Stomach (tissue), 9 donors: ENCODE measurements around the gene ZFP36L2. TPM values are rescaled to one million over a fixed set of nuclear protein-coding genes. Genes with fewer than 3 reads are reported as not detected.
A peak's percentile ranks its signal among the peaks of the same experiment; 100 is the strongest.

Source experiments
- DNase-seq, 2 donors: peaks; one replicate each; pipeline versions ENCODE4 v3.0.0 to v3.0.0-alpha.2; 2013 to 2019
- H3K27ac ChIP-seq, 5 donors: fragments of 200-600 bp in 4 of 5; sonication (generic) in 4 of 5; one replicate each; pipeline ENCODE4 v1.5.1; 2013 to 2019; ENCODE audit warnings: mild to moderate bottlenecking in 1 of 5, moderate library complexity in 1 of 5
- H3K27me3 ChIP-seq, 3 donors: fragments of 200-600 bp; sonication (generic); one replicate each; pipeline ENCODE4 v1.5.1; 2017 to 2019; ENCODE audit warnings: mixed run types in 1 of 3
- H3K36me3 ChIP-seq, 4 donors: fragments of 200-600 bp; sonication (generic); 1 replicate in 3 of 4; 2 replicates in 1 of 4; pipeline ENCODE4 v1.5.1; 2016 to 2019
- H3K4me1 ChIP-seq, 4 donors: fragments of 200-600 bp; sonication (generic); one replicate each; pipeline ENCODE4 v1.5.1; 2016 to 2019
- H3K4me3 ChIP-seq, 4 donors: fragments of 200-600 bp; sonication (generic) in 3 of 4; one replicate each; pipeline ENCODE4 v1.5.1; 2016 to 2019; ENCODE audit warnings: mild to moderate bottlenecking in 1 of 4
- H3K9me3 ChIP-seq, 4 donors: fragments of 200-600 bp; sonication (generic); one replicate each; pipeline ENCODE4 v1.5.1; 2016 to 2019
- EP300 ChIP-seq: sonication (generic); formaldehyde crosslinking; IDR thresholded peaks from one replicate; pipeline ENCODE4 v1.6.1; 2017; ENCODE audit warnings: antibody characterized with exemption
- POLR2A ChIP-seq, 4 donors: fragments of 450-650 bp; IDR thresholded peaks; one replicate each; pipeline ENCODE4 v1.6.1; 2016; ENCODE audit warnings: antibody characterized with exemption in 4 of 4, control low read depth in 2 of 4, mild to moderate bottlenecking in 1 of 4, moderate library complexity in 1 of 4
- POLR2AphosphoS5 ChIP-seq, 3 donors: sonication (generic); formaldehyde crosslinking; IDR thresholded peaks; one replicate each; pipeline ENCODE4 v1.6.1; 2016; ENCODE audit warnings: antibody characterized with exemption in 3 of 3
- WGBS, 5 donors: extraction: QIAGEN DNeasy Blood & Tissue Kit in 3 of 5; methylation state at CpG; one replicate each; pipeline versions ENCODE4 v1.1.5 to v1.1.7; 2013 to 2018; 5-methylcytosine and 5-hydroxymethylcytosine counted together
- intact Hi-C: fragments of 100-400 bp; cut with DNase I; formaldehyde crosslinking; loops from one replicate; pipeline ENCODE4 v1.15.1; 2023; ENCODE audit warnings: low total_unique reads
- polyA plus RNA-seq, 3 donors: library from polyadenylated mRNA; stranded (reverse); fragments of 200-250 nt; gene quantifications; one replicate each; pipeline ENCODE4 v1.2.3, GENCODE V29; 2013
- total RNA-seq, 5 donors: library from RNA; depleted of rRNA; stranded (reverse); fragments of >200 nt; gene quantifications; one replicate each; pipeline versions ENCODE4 v1.1.0 to v1.2.3, GENCODE V29; 2014 to 2016
- TF ChIP-seq, protein P1 (sequence below), 7 experiments: fragments of 450-650 bp in 4 of 7; fragments of 200-600 bp in 3 of 7; sonication (generic) in 3 of 7; IDR thresholded peaks; one replicate each; pipeline ENCODE4 v1.5.1; 2016 to 2019; ENCODE audit warnings: antibody characterized with exemption in 7 of 7, control low read depth in 2 of 7, mild to moderate bottlenecking in 1 of 7
- donor health status: healthy with polysubstance abuse.
- donor health status: Bipolar disorder and iron deficiency.
- donor health status: healthy.

The ZFP36L2 gene
- total and polyA plus RNA-seq, 8 donors: 43.7 to 189 (median 74.1) TPM

DNA sequence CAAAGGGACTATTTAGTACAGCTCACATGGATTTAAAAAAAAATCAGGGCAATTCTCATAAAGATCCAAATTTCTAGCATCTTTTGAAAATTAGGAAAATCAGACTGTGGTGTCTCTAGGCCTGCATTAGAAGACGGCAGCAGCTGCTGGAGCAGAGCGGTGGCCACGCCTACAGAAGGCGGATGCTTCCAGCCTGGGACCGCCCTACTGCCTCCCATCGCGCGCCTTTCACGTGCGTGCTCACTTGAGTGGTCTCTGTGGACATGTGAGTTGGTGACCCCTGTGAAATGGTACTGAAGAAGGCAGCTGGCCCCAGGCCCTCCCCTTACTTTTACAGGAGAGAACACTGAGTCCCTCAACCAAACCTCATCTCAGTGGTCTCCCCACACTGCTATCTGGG lies 15.2 kb upstream of the ZFP36L2 start:
- TF ChIP-seq, protein P1, sequence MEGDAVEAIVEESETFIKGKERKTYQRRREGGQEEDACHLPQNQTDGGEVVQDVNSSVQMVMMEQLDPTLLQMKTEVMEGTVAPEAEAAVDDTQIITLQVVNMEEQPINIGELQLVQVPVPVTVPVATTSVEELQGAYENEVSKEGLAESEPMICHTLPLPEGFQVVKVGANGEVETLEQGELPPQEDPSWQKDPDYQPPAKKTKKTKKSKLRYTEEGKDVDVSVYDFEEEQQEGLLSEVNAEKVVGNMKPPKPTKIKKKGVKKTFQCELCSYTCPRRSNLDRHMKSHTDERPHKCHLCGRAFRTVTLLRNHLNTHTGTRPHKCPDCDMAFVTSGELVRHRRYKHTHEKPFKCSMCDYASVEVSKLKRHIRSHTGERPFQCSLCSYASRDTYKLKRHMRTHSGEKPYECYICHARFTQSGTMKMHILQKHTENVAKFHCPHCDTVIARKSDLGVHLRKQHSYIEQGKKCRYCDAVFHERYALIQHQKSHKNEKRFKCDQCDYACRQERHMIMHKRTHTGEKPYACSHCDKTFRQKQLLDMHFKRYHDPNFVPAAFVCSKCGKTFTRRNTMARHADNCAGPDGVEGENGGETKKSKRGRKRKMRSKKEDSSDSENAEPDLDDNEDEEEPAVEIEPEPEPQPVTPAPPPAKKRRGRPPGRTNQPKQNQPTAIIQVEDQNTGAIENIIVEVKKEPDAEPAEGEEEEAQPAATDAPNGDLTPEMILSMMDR (IDR thresholded peaks at IDR 0.05): no peak
- TF ChIP-seq POLR2AphosphoS5 (IDR thresholded peaks at IDR 0.05) (no peak), EP300 (no peak), POLR2A (IDR thresholded peaks at IDR 0.05) (no peak)

DNA sequence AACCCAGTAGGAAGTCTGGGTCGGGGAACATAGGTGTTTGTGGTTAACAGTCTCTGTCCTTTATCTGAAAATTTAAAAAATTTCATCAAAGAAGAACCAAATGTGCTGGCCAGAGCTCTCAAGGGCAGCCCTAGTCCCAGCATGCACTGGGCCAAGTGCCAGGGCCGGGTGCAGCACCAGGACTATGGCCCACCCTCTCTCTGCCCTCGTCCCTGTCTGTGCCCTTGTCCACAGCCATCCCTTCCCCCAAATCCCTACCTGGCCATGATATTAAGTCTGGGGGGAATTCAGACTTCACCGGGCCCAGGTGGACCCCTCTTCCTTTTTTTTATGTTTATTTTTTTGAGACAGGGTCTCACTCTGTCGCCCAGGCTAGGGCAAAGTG lies 14.4 kb upstream of the ZFP36L2 start:
- H3K36me3 ChIP-seq: peaks cover 0 to 7% (median 0%) of the 10 kb centered on the region in 4 donors
- WGBS, 5 donors: 78 to 92% (median 83%) methylated on average over 4 to 5 of the region's 5 CpGs
- DNase-seq: no peak
- peak overlapping the region in 3 of 5 donors; percentile 9 to 57 (median 49) for H3K27ac ChIP-seq
- intact Hi-C loops: no loop called here
- H3K9me3 ChIP-seq: no peaks in the 10 kb centered on the region
- no peaks in the 10 kb centered on the region for H3K4me1 ChIP-seq
- H3K4me3 ChIP-seq: no peak overlapping the region
- H3K27me3 ChIP-seq: no peaks in the 10 kb centered on the region
- TF ChIP-seq POLR2A (IDR thresholded peaks at IDR 0.05): no peak
- TF ChIP-seq, protein P1 (IDR thresholded peaks at IDR 0.05): no peak
- TF ChIP-seq EP300: no peak
- no peak for TF ChIP-seq POLR2AphosphoS5 (IDR thresholded peaks at IDR 0.05)

More for the DNA sequence above, 15.2 kb upstream of the ZFP36L2 start:
- intact Hi-C loops: no loop called here
- H3K4me1 ChIP-seq: no peaks in the 10 kb centered on the region
- no peaks in the 10 kb centered on the region for H3K9me3 ChIP-seq
- H3K27ac ChIP-seq: no peak overlapping the region
- peaks cover 0 to 7% (median 0%) of the 10 kb centered on the region in 4 donors for H3K36me3 ChIP-seq
- DNase-seq: peak in 1 of 2 donors; percentile 58
- no peak overlapping the region for H3K4me3 ChIP-seq
- WGBS, 5 donors: 90 to 97% (median 91%) methylated on average over 10 of the region's 10 CpGs
- H3K27me3 ChIP-seq: no peaks in the 10 kb centered on the region

DNA sequence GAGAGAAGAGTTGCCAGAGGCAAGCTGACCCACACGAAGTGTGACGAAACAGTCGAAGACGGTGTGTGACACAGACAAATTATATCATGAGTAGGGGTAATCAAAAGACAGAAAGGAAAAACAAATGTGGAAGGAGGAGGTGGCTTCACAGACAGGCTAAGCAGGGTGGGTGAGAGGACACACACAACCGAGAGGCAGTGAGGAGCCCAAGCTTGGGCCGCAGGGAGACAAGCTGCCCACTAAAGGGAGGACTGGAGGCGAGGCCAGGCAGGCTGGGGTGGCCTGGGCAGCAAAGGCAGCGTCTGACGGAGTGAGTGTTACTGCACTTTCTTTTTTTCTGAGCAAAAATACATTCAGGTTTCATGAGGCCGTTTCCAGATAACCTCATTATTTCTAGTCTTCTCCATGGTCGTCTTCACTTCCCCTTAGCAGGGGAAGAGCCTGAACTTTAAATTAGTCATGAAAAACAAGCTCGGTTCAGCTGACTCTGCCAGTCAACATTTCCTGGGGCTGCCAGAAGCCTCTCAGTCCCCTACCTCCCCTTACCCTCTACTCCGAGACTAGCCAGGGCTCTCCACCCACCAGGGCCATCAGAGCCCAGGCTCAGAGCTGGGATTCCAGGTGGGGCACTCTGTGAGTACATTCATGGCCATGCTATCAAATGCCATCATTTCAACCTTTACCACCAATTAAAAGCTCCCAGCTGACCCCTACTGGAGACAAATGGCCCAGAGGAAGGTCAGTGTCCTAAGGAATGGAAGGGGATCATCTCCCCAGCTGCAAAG lies 13.8 kb upstream of the ZFP36L2 start:
- Histone ChIP-seq H3K4me3 (no peak overlapping the region), H3K27ac (peak overlapping the region in 3 of 5 donors; percentile 9 to 57 (median 49)), H3K36me3 (peaks cover 0 to 7% (median 0%) of the 10 kb centered on the region in 4 donors), H3K27me3 (no peaks in the 10 kb centered on the region), H3K9me3 (no peaks in the 10 kb centered on the region), H3K4me1 (no peaks in the 10 kb centered on the region)
- WGBS, 5 donors: 86 to 90% (median 88%) methylated on average over 13 of the region's 13 CpGs
- no peak for TF ChIP-seq EP300
- TF ChIP-seq, protein P1 (IDR thresholded peaks at IDR 0.05): no peak
- no peak for TF ChIP-seq POLR2AphosphoS5 (IDR thresholded peaks at IDR 0.05)
- TF ChIP-seq POLR2A (IDR thresholded peaks at IDR 0.05): no peak
- intact Hi-C loops: loop anchor here (10.0 kb wide), 2 partner anchors 265 to 385 kb away; no protein-coding TSS in a partner anchor
- DNase-seq: no peak

DNA sequence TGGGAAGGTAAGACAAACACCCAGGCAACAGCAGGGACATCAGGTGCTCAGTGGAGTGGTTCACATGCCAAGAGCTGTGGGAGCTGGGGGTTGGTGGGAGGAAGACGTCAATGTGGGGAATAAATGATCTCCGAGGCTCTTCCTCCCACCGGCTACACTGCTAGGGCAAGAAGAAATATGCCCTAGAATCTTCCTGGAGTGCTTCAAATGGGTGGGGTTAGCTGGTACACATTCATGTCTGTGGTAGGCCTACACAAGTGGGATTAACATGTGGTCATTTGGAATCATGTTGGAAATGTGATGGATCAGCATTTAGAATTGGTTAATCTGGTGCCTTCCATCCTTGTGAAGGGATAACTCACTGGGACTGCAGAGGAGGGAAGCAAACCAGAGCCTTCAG lies 12.4 kb upstream of the ZFP36L2 start:
- 89 to 98% (median 95%) methylated on average over 3 of the region's 3 CpGs for WGBS, 5 donors
- Histone ChIP-seq H3K4me1 (no peaks in the 10 kb centered on the region), H3K9me3 (no peaks in the 10 kb centered on the region), H3K27me3 (no peaks in the 10 kb centered on the region), H3K36me3 (no peaks in the 10 kb centered on the region), H3K27ac (peak overlapping the region in 2 of 5 donors; percentile 9 to 18), H3K4me3 (no peak overlapping the region)
- TF ChIP-seq POLR2AphosphoS5 (IDR thresholded peaks at IDR 0.05): no peak
- TF ChIP-seq, protein P1 (IDR thresholded peaks at IDR 0.05): no peak
- no peak for TF ChIP-seq EP300
- no peak for DNase-seq
- intact Hi-C loops: loop anchor here (10.0 kb wide), 2 partner anchors 264 to 384 kb away; no protein-coding TSS in a partner anchor
